ENCODE results near the gene MTREX.

Gene MTREX

DNA sequence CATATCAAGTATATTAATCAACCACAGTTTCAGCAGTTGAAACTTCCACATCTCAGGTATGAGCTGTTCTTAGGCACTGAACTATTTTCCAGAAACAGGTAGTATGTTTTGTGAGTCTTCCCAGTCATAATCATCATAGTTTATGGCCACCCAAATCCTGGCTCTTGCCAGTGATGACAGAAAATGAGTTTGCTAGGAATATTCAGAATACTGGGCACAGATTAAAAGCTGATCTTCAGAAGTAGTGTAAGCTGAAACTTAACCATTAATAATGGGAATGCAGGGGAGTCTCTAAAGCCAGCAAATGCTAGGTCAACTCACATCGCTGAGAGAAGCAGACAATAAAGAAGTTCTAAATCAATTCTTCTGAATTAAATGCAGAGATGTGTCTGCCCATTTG is 162.5 kb downstream of the MTREX start:
- DNase-seq (ENCODE audit: low read depth in 2 of 3, low spot score in 2 of 3): no peak

DNA sequence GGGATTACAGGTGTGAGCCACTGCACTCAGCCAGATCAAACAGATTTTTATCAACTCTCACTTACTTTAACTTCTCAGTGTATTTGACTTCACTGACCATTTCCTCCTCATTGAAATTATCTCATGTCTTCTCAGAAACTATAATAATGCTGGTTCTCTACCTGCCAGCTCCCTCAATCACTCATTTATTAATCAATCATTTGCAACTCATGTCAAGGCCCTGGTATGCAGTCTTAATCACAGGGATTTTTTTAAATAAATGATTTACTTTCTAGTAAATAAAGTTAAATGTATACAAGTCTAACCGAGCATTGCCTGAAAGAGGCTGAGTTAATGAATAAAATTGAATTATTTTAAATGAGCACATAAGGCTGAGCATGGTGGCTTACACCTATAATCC is 163.7 kb downstream of the MTREX start:
- no peak for DNase-seq (ENCODE audit: low read depth in 2 of 3, low spot score in 2 of 3)

DNA sequence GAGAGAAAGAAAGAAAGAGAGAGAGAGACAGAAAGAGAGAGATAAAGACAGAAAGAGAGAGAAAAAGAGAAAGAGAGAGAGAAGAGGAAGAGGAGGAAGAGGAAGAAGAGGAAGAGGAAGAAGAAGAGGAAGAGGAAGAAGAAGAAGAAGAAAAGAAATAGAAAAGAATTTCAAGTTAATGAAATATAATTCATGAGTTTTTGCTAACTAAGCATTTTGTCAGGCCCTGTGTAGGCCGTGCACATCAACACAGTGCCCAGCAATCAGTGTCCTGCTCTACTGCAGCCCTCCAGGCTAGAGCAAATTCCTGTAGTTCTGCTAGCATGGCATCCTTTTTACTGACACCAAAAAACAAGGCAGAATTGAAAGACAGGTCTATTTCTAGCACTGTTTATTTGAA is 164.9 kb downstream of the MTREX start:
- DNase-seq (ENCODE audit: low read depth in 2 of 3, low spot score in 2 of 3): no peak
